HTERT RPE-1 (cell line): Measurements from ENCODE around the gene ADGRL2.
"Not testable (repeated sequence)": the region's sequence is repeated elsewhere in the genome, so short reads cannot be mapped to it uniquely, and the experiment has no call there.

ENCODE experiments used
- in situ Hi-C: fragments of 300-500 bp; cut with MboI; formaldehyde crosslinking; loops from 4 replicates; pipeline ENCODE4 v1.14.3; 2020; ENCODE audit warnings: low sequenced_read_pairs

ADGRL2 gene

GRCh38 chr1:81846630-81847029, 45.9 kb downstream of the ADGRL2 start:
- in situ Hi-C loops = no loop called here

- in situ Hi-C loops = no loop called here
Observed at GRCh38 chr1:81847063-81847462, 46.3 kb downstream of the ADGRL2 start.

DNA sequence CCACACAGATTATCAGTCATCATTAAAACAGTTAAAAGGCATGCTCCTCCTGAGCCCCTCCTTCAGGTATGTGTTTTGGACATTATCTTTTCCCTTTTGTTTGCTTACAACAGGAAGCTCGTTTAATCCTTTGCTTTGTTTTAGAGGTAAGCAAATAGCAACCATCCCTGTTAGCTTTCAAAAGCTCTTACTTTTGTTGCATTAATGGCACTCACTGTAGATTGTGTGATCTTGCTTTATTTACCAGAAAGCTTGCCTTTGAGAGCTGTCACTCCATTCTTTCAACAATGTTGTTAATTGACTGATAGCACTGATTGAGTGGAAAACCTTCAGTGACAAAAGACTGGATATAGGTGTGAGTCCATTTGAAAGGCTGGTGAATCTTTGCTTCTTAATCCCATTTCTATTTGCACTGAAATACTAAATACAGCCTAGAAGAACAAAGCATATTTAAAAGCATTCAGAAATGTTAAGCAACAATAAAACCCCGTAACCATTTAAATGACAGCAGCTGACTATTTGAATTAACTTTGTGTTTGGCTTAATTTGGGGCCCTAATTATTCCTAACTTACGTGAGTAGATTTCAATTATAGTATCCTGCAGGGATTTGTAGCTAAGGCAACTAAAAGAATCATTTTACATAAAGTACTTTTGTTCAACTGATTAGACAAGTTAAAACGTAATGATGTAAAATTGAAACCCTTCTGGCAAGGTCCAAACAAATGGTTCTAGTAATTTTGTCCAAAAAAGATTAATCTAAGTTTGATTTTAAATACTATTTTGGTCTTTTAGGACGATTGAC, 48.3 kb downstream of the ADGRL2 start:
- in situ Hi-C loops = no loop called here

- in situ Hi-C loops = no loop called here
Observed at GRCh38 chr1:81850031-81850430, 49.3 kb downstream of the ADGRL2 start.

GRCh38 chr1:81850495-81850894, 49.8 kb downstream of the ADGRL2 start:
- in situ Hi-C loops = no loop called here

DNA sequence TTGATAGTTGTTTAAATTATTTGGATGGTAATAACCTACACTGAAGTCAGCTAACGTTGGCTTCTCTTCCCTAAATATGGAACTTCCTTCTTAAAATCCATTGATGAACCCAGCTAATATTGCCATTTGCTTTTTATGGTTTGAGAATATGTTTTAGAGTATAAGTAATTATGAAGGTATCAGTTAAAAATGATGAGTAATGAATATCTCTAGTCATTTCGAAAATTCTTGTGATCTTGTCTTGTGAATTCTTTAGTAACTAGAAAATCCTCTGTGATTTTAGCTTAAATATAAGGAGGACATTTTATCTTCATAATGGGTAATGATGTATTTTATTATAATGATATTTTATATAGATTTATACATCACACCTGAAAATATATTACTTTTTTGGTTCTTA, 50.5 kb downstream of the ADGRL2 start:
- in situ Hi-C loops = no loop called here

- in situ Hi-C loops = no loop called here
Observed at GRCh38 chr1:81852961-81853360, 52.2 kb downstream of the ADGRL2 start.

GRCh38 chr1:81867235-81867634, 66.5 kb downstream of the ADGRL2 start:
- in situ Hi-C loops = no loop called here

- in situ Hi-C loops = no loop called here
Observed at GRCh38 chr1:81869307-81869706, 68.6 kb downstream of the ADGRL2 start.

DNA sequence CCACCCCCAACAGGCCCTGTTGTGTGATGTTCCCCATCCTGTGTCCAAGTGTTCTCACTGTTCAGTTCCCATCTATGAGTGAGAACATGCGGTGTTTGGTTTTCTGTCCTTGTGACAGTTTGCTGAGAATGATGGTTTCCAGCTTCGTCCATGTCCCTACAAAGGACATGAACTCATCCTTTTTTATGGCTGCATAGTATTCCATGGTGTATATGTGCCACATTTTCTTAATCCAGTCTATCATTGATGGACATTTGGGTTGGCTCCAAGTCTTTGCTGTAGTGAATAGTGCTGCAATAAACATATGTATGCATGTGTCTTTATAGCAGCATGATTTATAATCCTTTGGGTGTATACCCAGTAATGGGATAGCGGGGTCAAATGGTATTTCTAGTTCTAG, 70.4 kb downstream of the ADGRL2 start:
- in situ Hi-C loops = not testable (repeated sequence)

DNA sequence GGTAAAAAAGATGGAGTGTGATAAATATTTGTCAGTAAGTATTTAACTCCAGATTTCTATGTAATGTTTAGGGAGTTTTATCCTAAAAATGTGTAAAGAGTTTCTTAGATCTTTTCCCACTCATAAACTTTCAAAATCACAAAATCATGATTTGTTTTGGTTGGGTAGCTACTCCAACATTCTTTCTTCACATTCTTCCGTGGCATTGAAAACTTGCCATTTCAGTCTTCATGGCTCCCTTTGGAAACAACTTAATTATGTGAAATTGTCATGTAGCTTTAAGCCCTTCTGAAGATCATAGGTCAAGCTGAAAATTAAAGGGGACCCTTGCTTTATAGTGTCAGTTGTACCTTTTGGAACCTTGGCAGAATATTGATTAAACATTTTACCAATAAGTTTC, 73.2 kb downstream of the ADGRL2 start:
- in situ Hi-C loops = no loop called here

- in situ Hi-C loops = no loop called here
Observed at GRCh38 chr1:81874461-81874860, 73.7 kb downstream of the ADGRL2 start.

GRCh38 chr1:81874940-81875339, 74.2 kb downstream of the ADGRL2 start:
- in situ Hi-C loops = no loop called here

GRCh38 chr1:81876901-81877733, 76.4 kb downstream of the ADGRL2 start:
- in situ Hi-C loops = no loop called here

GRCh38 chr1:81877940-81878339, 77.2 kb downstream of the ADGRL2 start:
- in situ Hi-C loops = no loop called here

DNA sequence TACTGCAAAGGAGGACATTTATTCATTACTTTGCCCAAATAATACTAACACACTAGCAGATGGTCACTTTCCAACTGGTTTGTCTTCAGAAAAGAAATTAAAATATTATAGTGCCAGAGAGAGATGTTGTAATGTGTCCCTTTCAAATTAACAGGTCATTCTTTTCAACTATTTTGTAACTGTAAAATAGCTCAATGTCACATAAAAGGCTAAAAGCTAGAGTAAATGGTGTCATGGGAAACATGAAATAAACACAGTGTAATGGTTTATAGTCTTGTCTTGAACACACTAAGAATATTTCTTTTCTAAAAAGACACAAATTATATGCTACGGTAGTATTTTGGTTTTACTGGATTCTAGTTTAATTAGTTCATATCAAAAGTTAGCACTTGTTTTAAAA, 77.8 kb downstream of the ADGRL2 start:
- in situ Hi-C loops = no loop called here

DNA sequence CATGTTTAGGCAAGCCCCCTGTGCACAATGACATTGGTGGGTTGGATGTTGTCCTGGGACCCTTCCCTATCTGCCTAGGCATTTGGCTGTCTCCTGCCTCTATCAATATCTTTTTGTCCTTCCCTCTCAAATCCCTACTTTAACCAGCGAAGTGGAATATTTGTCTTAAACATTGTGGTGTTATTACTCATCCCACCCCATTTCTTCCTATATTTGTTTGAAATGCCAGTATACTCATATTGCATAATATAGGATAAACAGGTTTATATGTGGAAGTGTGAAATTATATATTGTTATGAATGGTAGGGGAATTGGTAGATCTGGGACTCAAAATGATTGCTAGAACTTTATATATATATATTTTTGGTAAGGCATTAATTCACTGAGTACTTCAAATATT, 80.0 kb downstream of the ADGRL2 start:
- in situ Hi-C loops = no loop called here

DNA sequence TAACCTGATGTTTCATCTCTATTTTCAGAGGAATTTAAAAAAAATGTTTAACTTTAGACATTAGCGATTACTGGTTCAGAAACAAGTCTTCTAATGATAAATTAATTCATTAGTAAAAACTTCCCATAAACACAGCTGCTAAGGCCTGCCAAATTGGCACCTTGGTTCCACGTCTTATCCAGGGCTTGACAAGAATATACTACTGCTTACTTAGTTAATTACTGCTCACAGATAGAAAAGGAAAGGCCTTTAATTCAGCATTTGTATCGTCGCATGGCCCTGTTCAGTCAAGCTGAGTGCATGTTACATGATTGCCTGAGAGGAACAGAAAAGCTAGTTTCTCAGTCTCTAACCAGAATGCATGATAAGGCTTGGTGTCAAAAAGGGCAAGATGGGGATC, 84.6 kb downstream of the ADGRL2 start:
- in situ Hi-C loops = no loop called here

DNA sequence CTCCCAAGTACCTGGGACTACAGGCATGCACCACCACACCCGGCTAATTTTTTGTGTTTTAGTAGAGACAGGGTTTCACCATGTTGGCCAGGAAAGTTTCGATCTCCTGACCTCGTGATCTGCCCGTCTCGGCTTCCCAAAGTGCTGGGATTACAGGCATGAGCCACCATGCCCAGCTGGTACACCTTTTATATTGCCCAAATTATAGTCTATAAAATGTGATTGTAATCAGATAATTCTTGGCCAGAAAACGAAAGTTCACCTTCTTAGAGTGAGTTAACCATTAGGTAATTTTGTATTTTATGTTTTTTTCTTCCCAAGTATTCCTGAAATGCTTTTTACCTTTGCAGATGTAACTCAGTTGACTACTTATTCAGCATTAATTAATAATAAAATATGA, 85.6 kb downstream of the ADGRL2 start:
- in situ Hi-C loops = not testable (repeated sequence)

- in situ Hi-C loops = no loop called here
Observed at GRCh38 chr1:81887421-81888144, 86.8 kb downstream of the ADGRL2 start.

DNA sequence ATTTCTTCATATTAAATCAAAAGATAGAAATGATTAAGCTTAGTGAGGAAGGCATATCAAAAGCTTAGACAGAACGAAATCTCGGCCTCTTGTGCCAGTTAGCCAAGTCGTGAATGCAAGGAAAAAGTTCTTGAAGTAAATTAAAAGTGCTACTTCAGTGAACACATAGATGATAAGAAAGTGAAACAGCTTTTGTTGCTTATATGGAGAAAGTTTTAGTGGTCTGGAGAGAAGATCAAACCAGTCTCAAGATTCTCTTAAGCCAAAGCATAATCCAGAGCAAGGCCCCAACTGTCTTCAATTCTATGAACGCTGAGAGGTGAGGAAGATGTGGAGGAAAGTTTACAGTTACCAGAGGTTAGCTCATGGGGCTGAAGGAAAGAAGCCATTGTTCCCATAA, 88.4 kb downstream of the ADGRL2 start:
- in situ Hi-C loops = no loop called here

- in situ Hi-C loops = no loop called here
Observed at GRCh38 chr1:81894867-81895266, 94.1 kb downstream of the ADGRL2 start.
